SK-MEL-5 (cell line): ENCODE measurements around the gene GJB2. TPM values are rescaled to one million over a fixed set of nuclear protein-coding genes. Genes with fewer than 3 reads are reported as not detected.
A peak's percentile ranks its signal among the peaks of the same experiment; 100 is the strongest.

Source experiments
- DNase-seq: peaks from one replicate; pipeline ENCODE4 v3.0.0-alpha.2; 2016; ENCODE audit warnings: low read depth, low spot score
- in situ Hi-C: cut with HindIII; loops from 2 replicates; pipeline ENCODE4 v1.10.0; 2016; ENCODE audit warnings: low sequenced_read_pairs, high pct_unique_total_duplicates, low pct_unique_long_range_greater_than_20kb
- total RNA-seq: library from RNA; depleted of rRNA; stranded (reverse); fragments of >200 nt; shearing (Covaris generic); gene quantifications from 2 replicates; pipeline ENCODE4 v1.2.3, GENCODE V29; 2014

GJB2 gene
- total RNA-seq, 1 experiment from 2014 or later = not detected

DNA sequence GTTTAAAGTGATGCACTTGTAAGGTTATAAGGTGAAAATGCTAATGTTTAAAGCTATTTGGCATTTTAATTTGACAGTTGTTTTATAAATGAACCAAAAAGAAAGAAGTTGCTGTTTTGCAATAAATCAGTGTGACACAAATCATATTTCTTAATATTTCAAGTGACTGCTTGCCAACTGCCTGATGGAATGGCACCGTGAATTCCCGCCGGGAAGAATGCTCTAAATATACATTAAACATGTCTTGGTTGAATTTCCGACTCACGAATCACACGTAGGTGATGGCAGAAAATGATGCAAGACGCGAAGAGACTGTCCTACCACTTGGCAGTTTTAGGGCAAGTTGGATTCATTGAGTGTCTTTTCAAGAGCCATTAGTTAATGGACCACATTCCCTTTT lies 3.1 kb upstream of the GJB2 start:
- in situ Hi-C loops = loop anchor here (10.0 to 25.0 kb wide), 2 partner anchors 89 to 216 kb away; no protein-coding TSS in a partner anchor
- no peak for DNase-seq

DNA sequence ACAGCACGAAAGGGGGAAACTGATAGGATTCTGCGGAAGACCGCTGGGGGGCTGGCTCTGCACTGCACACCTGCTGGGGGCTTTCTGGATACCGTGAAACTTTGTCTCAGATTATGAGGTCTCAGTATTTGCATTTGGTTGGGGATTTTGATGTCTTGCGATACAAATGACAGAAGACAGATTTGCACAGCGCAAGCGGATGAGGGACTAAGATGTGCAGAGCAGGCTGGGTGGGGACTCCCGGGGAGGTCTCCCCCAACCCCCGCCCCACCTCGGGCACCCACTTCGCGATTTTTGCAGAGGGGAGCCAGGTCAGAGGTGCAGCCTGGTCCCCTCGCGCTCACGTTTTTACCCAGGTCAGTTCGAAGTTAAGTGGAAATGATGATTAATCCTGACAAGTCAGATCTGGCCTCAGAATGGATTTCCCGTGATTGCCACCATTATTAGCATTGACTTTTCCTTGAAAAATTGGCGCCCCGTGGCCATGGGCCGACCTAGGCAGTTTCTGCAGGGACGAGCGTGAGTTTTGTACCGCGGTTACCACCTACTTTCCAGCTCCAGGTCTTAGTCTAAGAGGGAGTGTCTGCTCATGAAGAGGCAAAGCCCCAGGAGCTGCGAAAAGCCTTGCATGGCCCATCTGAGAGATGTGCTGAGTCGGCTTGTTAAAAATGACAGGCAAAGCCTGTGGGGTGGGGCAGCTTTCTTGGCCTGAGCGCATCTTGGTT lies 1.3 kb upstream of the GJB2 start:
- no peak for DNase-seq
- in situ Hi-C loops = loop anchor here (10.0 to 25.0 kb wide), 2 partner anchors 91 to 218 kb away; no protein-coding TSS in a partner anchor

DNA sequence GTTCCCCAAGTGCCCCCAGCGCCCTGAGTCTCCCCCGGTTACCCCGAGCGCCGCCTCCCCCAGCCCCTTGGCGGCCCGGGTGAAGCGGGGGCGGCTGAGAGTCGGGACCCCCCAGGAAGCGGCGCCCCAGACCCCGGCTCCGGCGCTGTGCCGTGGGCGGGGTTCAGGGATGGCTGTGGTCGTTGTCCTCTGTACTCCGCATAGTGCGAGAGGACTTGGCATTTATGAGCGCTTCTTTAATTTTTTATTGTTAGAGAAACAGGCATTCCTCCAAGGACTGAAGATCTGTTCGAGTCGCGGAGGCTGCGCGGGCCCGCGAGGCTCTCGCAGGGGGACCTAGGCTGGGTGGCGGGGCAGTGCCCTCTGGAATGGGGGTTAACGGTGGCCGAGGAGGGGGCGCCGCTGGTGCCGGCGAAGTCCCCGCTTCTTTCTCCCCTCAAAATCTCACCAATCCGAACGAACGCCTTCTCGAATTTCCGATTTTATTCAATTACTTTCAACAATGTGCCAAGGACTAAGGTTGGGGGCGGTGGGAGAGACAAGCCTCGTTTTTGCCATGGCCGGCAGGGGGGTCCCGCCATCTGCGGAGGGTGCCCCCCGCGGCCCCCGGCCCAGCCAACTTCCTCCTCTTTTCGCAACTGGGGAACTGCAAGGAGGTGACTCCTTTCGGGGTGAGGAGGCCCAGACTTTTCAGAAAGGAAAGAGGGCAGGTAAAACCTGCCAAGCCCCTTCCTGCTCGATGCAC lies 596 bp upstream of the GJB2 start:
- DNase-seq = no peak
- in situ Hi-C loops = loop anchor here (10.0 to 25.0 kb wide), 2 partner anchors 91 to 219 kb away; no protein-coding TSS in a partner anchor

DNA sequence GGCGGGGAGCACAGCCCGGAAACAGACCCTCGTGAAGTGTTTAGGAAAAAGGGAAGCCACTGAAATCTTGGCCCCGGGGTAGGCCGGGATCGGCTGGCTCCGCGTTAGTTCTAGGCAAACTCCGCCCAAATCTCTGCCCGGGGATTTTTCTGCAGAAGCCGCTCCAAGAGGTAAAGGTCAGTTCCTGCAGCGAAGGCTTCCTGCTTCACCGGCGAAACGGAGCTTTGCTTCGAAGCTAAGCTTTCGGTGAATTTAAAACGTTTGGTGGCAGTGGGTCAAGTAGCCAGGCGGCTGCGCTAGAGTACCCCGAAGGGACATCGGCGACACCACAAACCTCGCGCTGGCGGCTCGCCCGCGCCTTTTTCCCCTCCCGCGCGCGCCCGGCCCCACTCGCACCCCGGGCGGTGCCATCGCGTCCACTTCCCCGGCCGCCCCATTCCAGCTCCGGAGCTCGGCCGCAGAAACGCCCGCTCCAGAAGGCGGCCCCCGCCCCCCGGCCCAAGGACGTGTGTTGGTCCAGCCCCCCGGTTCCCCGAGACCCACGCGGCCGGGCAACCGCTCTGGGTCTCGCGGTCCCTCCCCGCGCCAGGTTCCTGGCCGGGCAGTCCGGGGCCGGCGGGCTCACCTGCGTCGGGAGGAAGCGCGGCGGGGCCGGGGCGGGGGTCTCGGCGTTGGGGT lies 441 bp downstream of the GJB2 start:
- in situ Hi-C loops = loop anchor here (10.0 to 25.0 kb wide), 2 partner anchors 93 to 220 kb away; no protein-coding TSS in a partner anchor

GRCh38 chr13:20191311-20192157 lies 1.2 kb downstream of the GJB2 start:
- DNase-seq = no peak

More for the DNA sequence above, 441 bp downstream of the GJB2 start:
- no peak for DNase-seq

DNA sequence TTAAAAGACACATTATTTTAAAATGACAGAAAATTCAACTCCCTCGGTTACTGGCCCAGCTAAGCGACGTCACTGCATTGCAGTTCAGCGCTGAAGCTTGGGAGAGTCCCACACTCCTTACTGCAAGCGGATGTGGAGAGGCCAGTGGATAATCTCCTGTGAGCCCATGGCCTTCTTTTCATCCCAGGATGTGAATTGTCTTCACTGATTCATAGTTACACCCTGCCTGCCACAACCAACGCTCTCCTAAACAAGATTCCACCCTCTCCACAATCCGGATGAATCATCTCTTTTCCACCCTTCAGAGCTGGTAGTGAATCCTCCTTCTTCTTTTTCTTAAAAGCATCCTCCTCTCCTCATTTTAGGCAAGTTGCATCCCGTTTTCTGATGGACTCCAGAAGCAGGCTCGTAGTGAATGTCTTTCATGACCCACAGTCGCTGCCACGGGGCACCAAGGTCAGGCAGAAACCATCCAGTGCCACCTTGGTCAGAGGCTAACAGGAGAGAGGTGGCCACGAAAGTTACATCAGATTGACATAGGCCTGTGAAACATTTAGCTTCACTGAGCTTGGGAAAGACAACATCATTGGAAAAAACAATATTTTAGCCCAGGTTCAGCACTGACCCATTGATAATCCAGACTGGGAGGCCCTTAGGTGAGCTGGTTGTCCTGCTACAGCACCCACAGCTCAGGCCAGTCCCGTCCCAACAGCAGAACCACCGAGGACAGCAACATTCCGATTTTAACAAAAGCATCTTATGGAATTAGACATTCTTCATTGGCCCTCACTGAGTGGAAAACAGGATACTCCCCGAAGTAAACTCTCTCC lies 2.0 kb downstream of the GJB2 start:
- DNase-seq = no peak
- in situ Hi-C loops = loop anchor here (10.0 to 25.0 kb wide), 2 partner anchors 94 to 222 kb away; no protein-coding TSS in a partner anchor

More at GRCh38 chr13:20191311-20192157, 1.2 kb downstream of the GJB2 start:
- in situ Hi-C loops = loop anchor here (10.0 to 25.0 kb wide), 2 partner anchors 93 to 221 kb away; no protein-coding TSS in a partner anchor

DNA sequence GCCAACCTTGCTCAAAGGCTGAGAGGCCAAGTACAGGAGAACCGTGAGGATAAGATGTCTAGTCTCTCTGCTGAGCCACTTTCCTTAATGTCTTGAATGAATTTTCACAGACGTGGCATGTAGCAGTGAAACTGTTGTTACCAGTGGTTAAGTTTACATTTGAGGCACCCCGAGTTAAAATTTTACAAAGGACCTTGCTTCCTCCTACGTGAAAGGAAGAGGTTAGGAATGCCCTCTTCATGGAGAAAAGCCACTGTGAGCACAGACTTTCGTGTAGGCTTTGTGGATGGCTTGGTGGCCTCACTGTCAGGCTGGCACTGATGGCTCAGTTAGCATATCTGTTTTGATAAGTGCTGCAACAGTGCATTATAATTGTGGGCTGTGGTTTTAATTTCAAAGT lies 2.7 kb downstream of the GJB2 start:
- in situ Hi-C loops = loop anchor here (10.0 to 25.0 kb wide), 2 partner anchors 95 to 222 kb away; no protein-coding TSS in a partner anchor

GRCh38 chr13:20188667-20189553 lies 3.8 kb downstream of the GJB2 start:
- DNase-seq = no peak
- in situ Hi-C loops = loop anchor here (25.0 kb wide), 1 partner anchor 223 kb away; no protein-coding TSS in a partner anchor

More for the DNA sequence above, 2.7 kb downstream of the GJB2 start:
- DNase-seq = no peak

- in situ Hi-C loops = loop anchor here (25.0 kb wide), 1 partner anchor 226 kb away; no protein-coding TSS in a partner anchor
- DNase-seq = no peak
Measured at GRCh38 chr13:20186771-20187170, 6.0 kb downstream of the GJB2 start.

DNA sequence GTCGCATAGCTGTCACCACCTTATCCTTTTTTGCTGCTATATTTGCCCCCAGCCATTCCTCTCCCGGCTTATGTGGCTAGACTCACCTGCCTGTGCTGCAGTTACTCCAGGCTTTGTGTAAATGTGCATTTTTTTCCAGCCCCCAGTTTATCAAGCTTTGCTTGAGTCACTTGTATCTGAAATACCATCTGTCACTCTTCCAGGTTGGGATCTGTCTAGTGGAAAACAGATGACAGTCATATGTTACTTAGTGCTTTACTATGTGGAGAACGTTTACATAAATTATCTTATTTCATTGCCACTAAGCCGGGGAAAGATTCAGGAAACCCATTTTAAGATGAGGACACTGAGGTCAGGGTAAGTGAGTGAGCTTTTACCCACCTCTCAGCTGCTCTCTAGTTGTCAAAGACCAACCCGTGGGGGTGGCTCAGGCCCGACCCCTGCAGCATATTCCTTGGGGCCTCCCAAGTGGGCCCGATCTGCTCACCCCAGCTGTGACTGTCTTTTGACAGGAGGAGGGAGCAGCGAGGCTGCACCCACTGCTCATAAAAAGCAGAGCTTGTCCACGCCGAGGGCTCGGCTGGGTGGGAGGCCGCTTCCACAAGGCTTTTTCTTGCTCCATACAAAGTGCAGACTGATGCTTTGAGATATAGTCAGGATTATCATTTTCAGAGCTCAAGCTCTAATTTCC lies 7.2 kb downstream of the GJB2 start:
- in situ Hi-C loops = loop anchor here (25.0 kb wide), 1 partner anchor 227 kb away; no protein-coding TSS in a partner anchor

GRCh38 chr13:20182231-20182846 lies 10.4 kb downstream of the GJB2 start:
- in situ Hi-C loops = loop anchor here (25.0 kb wide), 1 partner anchor 230 kb away; no protein-coding TSS in a partner anchor

More for the DNA sequence above, 7.2 kb downstream of the GJB2 start:
- DNase-seq = no peak

DNA sequence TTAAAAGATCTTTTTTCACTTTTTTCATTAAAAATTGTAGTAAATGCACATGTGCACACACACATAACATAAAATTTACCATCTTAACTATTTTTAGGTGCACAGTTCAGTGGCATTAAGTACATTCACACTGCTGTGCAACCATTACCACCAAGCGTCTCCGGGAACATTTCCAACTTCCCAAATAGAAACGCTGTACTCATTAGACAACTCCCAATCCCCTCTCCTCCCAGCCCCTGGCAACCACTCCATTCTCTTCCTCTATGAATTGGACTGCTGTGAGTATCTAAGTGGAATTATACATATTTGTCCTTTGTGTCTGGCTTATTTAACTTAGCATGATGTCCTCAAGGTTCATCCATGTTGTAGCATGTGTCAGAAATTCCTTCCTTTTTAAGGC lies 11.6 kb downstream of the GJB2 start:
- in situ Hi-C loops = loop anchor here (25.0 kb wide), 1 partner anchor 231 kb away; no protein-coding TSS in a partner anchor

More at GRCh38 chr13:20182231-20182846, 10.4 kb downstream of the GJB2 start:
- DNase-seq = peak; percentile 89

DNA sequence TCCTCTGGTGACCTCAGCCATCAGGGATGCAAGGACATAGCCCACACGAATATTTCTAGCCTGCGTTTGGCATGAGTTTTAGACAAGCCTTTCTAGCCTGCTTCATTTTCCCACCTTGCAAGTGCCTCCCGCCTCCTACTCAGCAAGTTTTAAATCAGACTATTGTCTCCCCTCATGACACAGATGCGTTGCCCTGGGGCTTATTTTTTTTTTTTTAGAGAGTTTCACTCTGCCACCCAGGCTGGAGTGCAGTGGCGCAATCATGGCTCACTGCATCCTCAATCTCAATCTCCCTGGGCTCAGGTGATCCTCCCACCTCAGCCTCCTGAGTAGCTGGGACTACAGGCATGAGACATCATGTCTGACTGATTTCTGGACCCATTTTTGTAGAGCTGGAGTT lies 14.6 kb downstream of the GJB2 start:
- DNase-seq = peak; percentile 60
- in situ Hi-C loops = loop anchor here (25.0 kb wide), 1 partner anchor 234 kb away; no protein-coding TSS in a partner anchor

More for the DNA sequence above, 11.6 kb downstream of the GJB2 start:
- DNase-seq = no peak
